ENCODE data around the gene EDC3.

Gene EDC3

GRCh38 chr15:74584204-74584603 is 111.6 kb downstream of the EDC3 start:
- DNase-seq (ENCODE audit: low spot score): no peak
